ENCODE data around the gene HOXA10. TPM values are rescaled to one million over a fixed set of nuclear protein-coding genes. Genes with fewer than 3 reads are reported as not detected.

Gene HOXA10
- total RNA-seq, 4 donors from 2014 or later = 4.9 to 11.2 (median 6.7) TPM

- peak in 1 of 2 donors; percentile 59 for DNase-seq (ENCODE audit: low spot score in 2 of 2)
- TF ChIP-seq CTCF (IDR thresholded peaks at IDR 0.05) = no peak
- H3K4me3 ChIP-seq (ENCODE audit: low read depth, poor library complexity, severe bottlenecking) = no peak overlapping the region
- intact Hi-C loops (cut with DNase I; ENCODE audit: low total_unique reads) = no loop called here
- WGBS, 2 donors = 87 to 90% methylated on average over 2 of the region's 2 CpGs
Measured at GRCh38 chr7:27215356-27215755, 41.2 kb upstream of the HOXA10 start.

- WGBS, 2 donors = 68 to 71% methylated on average over 8 of the region's 8 CpGs
- DNase-seq (ENCODE audit: low spot score in 2 of 2) = peak in 1 of 2 donors; percentile 67
- intact Hi-C loops (cut with DNase I; ENCODE audit: low total_unique reads) = loop anchor here (5.0 kb wide), 1 partner anchor 363 kb away; no protein-coding TSS in a partner anchor
- H3K4me3 ChIP-seq (ENCODE audit: low read depth, poor library complexity, severe bottlenecking) = no peak overlapping the region
- TF ChIP-seq POLR2A (IDR thresholded peaks at IDR 0.05) = no peak
- TF ChIP-seq CTCF (IDR thresholded peaks at IDR 0.05) = no peak
Measured at GRCh38 chr7:27214239-27214950, 40.3 kb upstream of the HOXA10 start.

GRCh38 chr7:27213433-27214238 lies 39.5 kb upstream of the HOXA10 start:
- 65 to 77% methylated on average over 47 to 50 of the region's 50 CpGs for WGBS, 2 donors
- DNase-seq (ENCODE audit: low spot score in 2 of 2) = peak in 1 of 2 donors; percentile 85
- H3K4me3 ChIP-seq (ENCODE audit: low read depth, poor library complexity, severe bottlenecking) = no peak overlapping the region
- intact Hi-C loops (cut with DNase I; ENCODE audit: low total_unique reads) = loop anchor here (5.0 kb wide), 1 partner anchor 364 kb away; no protein-coding TSS in a partner anchor
- TF ChIP-seq POLR2A (IDR thresholded peaks at IDR 0.05) = no peak
- no peak for TF ChIP-seq CTCF (IDR thresholded peaks at IDR 0.05)

- intact Hi-C loops (cut with DNase I; ENCODE audit: low total_unique reads) = loop anchor here (5.0 kb wide), 1 partner anchor 365 kb away; no protein-coding TSS in a partner anchor
- no peak overlapping the region for H3K4me3 ChIP-seq (ENCODE audit: low read depth, poor library complexity, severe bottlenecking)
- DNase-seq (ENCODE audit: low spot score in 2 of 2) = peak in 1 of 2 donors; percentile 49
- WGBS, 2 donors = 20 to 23% methylated on average over 36 to 51 of the region's 52 CpGs
- TF ChIP-seq POLR2A (IDR thresholded peaks at IDR 0.05) = no peak
- no peak for TF ChIP-seq CTCF (IDR thresholded peaks at IDR 0.05)
Measured at GRCh38 chr7:27212497-27213432, 38.6 kb upstream of the HOXA10 start.

- no peak overlapping the region for H3K4me3 ChIP-seq (ENCODE audit: low read depth, poor library complexity, severe bottlenecking)
- intact Hi-C loops (cut with DNase I; ENCODE audit: low total_unique reads) = loop anchor here (5.0 kb wide), 1 partner anchor 366 kb away; no protein-coding TSS in a partner anchor
- TF ChIP-seq CTCF (IDR thresholded peaks at IDR 0.05) = no peak
- TF ChIP-seq POLR2A (IDR thresholded peaks at IDR 0.05) = no peak
- WGBS, 2 donors = 62 to 66% methylated on average over 3 of the region's 3 CpGs
- DNase-seq (ENCODE audit: low spot score in 2 of 2) = no peak
Measured at GRCh38 chr7:27211764-27212204, 37.7 kb upstream of the HOXA10 start.
